HG02798 (cell line): Measurements from ENCODE around the gene TTBK2.

Experiments used
- ATAC-seq: cut with Tn5 transposase; IDR thresholded peaks from one replicate; pipeline ENCODE4 v1.9.1; 2021; ENCODE audit warnings: mild to moderate bottlenecking; ENCODE audit not compliant: unreplicated experiment, poor library complexity

TTBK2 gene

DNA sequence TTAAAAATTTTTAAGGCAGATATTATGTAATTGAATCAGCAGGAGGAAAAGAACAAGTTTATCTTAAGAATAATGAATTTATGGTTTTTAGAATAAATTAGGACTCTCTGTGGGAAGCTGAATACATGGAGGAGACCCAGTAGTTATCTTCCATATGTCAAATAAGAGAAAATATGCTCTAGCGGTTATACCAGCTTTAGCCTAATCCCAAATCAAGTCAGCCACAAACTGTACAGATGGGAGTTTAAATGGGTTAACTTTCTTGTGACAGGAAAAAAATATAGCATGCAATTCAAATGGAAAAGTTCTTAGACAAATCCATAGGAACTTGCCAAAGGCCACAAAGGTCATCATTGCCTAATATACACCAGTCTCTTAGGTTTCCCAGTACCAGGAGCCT, 84.3 kb downstream of the TTBK2 start:
- ATAC-seq = no peak

GRCh38 chr15:42832576-42832975, 88.0 kb downstream of the TTBK2 start:
- no peak for ATAC-seq

- ATAC-seq = no peak
These were observed 94.2 kb downstream of the TTBK2 start for GRCh38 chr15:42826251-42826890.

GRCh38 chr15:42825599-42825998, 95.0 kb downstream of the TTBK2 start:
- no peak for ATAC-seq

DNA sequence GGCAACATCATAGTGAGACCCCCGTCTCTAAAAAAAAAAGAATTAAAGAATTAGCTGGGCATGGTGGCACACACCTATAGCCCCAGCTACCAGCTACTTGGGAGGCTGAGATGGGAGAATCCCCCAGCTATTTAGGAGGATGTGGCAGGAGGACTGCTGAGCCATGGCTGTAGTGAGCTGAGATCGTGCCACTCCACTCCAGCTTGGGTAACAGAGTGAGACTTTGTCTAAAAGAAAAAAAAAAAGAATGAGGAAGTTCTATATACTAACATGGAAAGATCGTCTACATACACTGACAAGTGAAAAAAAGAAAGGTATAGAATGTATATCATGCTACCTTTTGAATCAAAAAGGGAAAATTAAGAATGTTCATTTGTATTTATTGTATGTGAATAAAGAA, 99.8 kb downstream of the TTBK2 start:
- no peak for ATAC-seq

GRCh38 chr15:42819786-42820185, 100.8 kb downstream of the TTBK2 start:
- no peak for ATAC-seq

DNA sequence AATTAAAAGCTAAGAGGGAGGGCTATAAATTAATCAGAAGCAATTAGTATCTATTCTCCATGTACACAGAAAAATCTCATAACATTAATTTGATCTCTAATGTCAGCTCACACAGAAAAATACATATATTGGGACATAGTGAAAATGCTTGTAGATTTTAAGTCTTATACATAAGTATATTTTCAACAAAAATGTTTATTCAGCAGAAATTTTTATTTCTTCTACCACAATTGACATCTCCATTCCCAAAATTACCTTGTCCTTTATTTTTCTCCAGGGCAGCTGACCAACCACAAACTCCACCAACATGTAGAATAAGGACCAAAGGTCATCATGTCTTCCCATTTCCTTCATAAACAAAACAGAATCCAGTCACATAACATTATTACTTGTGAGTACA, 109.1 kb downstream of the TTBK2 start:
- ATAC-seq = no peak

GRCh38 chr15:42808913-42809312, 111.7 kb downstream of the TTBK2 start:
- no peak for ATAC-seq

DNA sequence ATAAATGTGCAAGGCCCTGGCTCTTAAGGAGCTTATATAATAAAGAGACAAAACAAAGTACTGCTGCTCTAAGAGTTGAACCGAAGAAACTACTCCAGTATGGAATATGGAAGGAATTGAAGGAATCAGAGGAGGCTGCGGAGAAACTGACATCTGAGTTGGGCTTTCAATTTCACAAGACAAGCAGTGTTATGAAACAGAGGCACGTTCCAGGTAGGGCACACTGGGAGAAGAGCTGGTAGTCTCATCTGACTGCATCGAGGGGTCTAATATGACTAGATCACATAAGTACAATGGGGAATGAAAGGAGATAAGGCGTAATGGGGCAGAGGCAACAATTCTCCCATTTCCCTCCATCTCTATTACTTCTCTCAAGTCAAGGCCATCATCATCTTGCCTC, 115.3 kb downstream of the TTBK2 start:
- no peak for ATAC-seq

DNA sequence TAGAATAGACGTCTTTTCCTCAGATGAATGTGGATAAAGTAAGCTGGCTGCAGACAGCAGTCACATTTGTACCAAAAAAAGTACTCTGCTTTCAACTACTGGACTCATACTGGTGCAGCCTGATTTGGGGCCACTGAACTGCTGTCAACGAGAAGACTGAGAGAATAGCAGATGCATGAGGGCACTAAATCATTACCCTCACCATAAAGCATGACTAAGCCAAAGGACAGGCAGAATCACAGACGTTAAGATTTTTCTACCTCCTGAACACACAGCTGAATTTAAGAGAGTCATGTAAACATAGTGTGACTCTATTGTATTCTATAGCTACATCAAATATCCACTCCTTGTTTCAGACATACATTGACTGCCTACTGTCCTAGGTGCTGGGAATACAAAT, 115.8 kb downstream of the TTBK2 start:
- no peak for ATAC-seq

GRCh38 chr15:42803436-42803835, 117.1 kb downstream of the TTBK2 start:
- ATAC-seq = no peak

DNA sequence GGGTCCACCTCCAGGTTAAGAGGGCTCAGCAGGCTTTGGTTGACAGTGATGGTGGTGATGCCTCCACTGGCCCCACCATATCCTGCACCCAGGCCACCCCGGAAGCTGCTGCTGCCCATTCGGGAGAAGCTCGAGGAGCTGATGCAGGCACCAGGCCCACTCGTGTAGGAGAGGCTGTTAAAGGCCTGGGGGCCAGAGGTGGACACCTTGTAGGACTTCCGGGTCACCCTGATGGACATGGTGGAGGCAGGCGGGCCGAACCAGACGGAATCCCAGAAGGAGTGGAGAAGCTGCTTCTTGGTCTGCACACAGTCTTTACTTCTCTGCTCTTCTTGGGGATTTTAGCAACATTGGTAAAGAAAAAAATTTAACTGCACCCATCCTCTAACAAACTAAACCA, 118.4 kb downstream of the TTBK2 start:
- ATAC-seq = no peak

GRCh38 chr15:42800731-42801474, 119.7 kb downstream of the TTBK2 start:
- no peak for ATAC-seq

- ATAC-seq = no peak
These were observed 121.8 kb downstream of the TTBK2 start for GRCh38 chr15:42798802-42799201.

DNA sequence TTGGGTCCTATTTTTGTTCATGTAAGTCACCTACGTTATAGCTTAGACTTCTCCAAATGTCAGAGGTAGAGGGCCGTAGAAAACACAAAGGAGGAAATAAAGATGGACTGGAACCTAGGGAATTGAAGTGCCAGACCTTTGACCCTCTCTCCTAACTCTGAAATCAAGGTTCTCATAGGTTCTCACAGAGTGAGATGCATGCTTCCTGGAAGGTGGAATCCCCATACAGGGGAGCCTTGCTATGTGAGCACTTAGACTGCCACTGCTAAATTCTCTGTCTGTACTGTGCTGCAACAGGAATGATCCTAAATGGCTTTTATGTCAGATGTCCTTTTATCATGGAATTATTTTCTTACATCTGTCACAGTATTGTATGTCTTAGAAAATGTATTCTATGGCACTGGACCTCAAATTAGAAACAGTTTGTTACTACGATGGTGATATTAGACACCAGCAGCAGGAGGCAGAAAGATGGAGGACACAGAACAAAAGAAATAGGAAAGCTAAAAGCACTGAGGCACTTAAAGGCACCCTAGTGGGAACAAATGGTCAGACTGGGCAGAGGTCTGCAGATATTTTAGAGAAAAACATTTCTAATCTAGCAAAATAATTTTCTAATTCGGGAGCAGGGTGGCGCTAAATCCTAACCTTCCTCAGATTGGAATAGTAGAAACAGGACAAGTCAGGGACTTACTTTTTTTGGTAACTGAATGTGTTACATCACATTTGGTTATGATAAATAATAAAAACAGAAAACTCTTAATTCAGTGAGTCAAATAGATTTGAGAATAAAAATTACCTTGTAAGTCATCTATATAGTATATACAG, 123.4 kb downstream of the TTBK2 start:
- ATAC-seq = no peak

DNA sequence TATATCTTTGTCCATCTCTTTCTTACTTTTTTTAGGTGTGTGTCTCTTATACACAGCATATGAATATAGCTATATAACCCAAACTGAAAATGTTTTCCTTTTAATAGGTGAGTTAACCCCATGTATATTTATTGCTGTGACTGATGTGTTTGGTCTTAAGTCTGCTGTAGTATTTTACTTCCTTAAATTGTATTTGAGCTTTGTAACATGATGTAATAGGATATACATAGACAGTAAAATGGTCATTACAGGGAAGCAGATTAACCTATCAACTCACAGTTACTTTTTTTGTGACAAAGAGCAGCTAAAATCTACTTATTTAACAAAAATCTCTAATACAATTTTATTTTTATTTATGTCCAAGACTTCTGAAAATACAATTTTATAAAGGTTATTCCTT, 131.9 kb downstream of the TTBK2 start:
- ATAC-seq = no peak

DNA sequence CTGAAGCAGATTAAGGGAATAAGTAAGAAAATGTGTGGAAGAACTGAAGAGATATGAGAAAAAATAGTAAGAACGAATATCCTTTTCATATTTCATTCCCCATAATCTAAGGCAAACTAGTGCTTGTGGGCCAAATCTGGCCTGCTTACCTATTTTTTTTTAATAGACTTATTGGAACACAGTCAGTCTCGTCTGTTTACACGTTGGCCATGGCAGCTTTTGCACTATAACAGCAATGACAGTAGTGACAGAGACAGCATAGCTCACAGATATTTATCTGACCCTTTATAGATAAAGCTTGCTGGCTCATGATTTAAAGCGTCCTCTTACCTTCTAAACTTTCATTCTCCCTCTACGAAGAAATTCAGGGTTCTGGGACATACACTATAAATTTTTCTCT, 133.6 kb downstream of the TTBK2 start:
- no peak for ATAC-seq

GRCh38 chr15:42785569-42785968, 135.0 kb downstream of the TTBK2 start:
- no peak for ATAC-seq

DNA sequence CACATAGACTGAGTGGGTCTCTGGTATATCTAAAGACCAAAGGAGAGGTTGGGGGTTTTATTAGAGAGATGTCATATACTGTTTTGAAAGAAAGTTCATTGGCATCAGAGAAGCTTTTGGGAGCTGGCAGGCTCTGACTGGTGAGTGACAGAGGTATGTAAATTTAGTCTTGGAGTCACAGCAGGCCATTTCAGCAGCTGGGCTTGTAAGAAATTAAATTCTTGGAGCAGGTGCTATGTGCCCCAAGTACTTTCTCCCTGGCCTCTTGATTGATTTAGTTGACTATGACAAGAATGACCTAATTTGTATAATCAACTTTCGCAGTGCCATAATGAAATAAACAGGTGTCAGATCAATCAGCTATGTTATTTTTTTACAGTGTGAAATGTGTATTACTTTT, 135.9 kb downstream of the TTBK2 start:
- no peak for ATAC-seq

- no peak for ATAC-seq
These were observed 137.9 kb downstream of the TTBK2 start for GRCh38 chr15:42782716-42783115.

- no peak for ATAC-seq
These were observed 145.2 kb downstream of the TTBK2 start for GRCh38 chr15:42775416-42775815.
